Measurements from ENCODE around the gene IKZF1.

IKZF1 gene

GRCh38 chr7:50308532-50309385 is 4.2 kb downstream of the IKZF1 start:
- no peak for DNase-seq (ENCODE audit: low read depth in 2 of 2)

DNA sequence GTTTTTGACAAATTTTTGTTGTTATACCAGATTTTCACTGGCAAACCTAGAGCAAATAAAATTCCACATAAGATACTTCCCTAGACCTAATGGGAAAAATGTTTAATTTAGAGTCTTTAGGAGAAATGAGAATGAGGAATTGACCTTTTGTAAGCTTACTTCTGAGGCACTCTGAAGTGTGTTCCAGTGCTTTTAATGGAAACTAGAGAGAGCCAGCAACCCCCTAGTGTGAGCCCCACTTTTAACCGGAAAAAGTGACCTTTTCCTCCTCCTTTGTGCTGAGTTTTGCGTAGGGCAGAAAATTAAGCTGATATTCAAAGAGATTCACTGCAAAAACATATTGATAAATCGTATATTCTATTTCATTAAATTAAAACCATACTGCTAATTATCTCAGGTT is 5.2 kb downstream of the IKZF1 start:
- DNase-seq (ENCODE audit: low read depth in 2 of 2) = no peak

DNA sequence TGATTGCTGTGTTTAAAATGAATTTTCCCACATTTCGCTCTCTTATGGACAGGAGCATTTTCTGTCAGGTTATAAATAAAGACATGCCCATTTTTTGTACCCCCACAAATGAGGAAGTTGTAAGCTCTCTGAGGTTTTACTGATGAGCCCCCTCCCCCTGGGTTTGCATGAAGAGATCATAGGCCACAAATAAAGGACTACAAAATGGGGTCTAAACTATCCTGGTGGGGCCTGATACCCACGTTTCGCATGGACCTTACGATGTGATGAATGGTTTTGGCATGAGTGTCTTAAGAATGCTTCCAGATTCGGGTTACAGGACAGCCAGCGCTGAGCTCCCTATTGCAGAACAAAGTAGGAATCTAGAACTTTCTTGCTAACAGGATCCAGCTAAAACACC is 5.8 kb downstream of the IKZF1 start:
- no peak for DNase-seq (ENCODE audit: low read depth in 2 of 2)

DNA sequence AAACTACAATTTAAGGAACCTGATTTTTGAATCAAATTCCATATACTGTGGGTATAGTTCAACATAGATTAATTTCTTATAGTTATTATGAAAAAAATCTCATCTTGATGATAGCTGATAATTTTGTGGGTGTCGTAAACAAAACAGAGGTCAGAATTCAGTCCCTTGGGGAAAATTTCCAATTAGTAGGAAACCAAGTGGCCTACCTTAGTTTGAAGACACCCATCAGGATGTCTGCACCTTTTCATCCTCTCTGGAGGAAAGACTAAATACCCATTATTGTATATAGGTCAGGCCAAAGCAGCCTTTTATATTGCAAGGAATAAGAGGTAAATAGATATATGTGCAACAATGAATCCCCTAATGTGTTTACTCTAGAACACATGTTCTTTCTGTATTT is 6.4 kb downstream of the IKZF1 start:
- no peak for DNase-seq (ENCODE audit: low read depth in 2 of 2)

- no peak for DNase-seq (ENCODE audit: low read depth in 2 of 2)
Observed at GRCh38 chr7:50312250-50313162, 8.0 kb downstream of the IKZF1 start.

DNA sequence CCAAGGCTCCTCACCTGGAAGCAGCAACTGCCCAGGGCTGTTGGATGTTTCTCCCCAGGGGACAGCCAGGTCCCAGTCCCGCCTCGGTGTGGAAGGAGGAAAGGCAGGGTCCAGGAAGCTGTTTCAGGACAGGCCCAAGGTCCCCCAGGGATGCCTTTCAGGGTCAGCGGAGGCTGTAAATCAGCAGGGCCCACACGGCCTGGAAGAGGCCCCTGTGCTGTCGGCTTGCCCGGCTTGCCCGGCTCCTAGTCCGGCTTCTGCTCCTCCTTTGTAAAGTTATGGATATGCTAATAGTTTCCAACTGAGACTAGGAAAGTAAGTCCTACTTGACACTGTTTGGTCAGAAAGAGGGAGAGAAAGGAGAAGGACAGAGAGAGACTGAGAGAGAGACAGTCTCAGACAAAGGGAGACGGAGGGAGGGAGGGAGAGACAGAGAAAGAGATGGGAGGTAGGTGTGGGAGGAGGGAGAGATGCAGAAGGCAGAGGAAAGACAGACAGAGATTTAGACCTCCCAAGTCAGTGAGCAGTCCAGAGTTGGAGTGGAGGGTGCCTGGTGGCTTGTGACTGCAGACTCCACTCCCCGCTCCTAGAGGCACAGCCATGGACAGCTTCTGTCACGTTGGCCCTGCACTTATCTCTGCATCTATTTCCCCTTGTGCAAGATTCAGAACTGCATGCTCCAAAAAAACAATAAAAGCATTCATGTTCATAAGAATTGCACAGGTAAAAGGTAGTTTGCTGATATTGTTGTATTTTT is 10.5 kb downstream of the IKZF1 start:
- DNase-seq (ENCODE audit: low read depth in 2 of 2) = no peak

DNA sequence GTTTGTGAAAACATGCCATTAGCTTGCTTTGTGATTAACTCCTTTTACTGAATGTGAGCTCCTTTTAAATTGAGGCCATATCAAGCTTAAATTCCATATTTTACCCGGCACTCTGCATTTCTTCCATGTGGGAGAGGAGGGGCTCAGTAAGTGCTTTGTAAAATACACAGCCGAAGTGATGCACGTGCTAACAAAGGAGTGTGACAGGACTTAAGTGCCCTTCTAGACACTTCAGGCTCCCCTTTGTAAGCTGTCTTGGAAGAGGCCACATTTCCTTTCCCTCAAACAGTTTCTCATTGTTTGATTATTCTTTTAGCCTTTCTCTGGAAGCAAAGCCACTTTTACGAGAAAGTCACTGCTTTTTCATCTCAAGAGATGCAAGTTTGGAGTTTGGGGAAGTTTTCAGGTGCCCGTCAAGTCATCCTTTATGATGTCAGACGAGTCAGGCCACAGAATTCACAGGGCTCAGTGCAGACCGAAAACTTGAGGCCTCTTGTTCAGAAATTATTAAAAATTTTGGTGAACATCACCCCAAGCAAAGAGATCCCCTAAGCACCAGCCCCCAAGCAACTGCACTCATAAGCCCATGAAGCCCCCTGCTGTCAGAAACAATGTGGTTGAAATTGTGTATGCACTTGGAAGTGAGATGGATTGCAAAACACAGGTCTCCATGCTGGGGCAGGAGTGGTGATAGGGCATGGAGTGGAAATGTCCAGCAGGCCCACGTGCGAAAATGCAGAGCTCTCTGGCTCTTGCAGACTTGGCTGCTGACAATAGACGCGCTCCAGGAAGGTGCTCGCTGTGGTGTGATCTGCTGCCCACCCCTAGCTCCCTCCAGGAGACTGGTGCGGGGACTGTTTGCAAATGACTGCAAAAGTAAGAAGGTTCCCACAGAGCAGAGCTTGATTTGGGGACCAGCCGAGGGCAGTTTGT is 11.5 kb downstream of the IKZF1 start:
- no peak for DNase-seq (ENCODE audit: low read depth in 2 of 2)

DNA sequence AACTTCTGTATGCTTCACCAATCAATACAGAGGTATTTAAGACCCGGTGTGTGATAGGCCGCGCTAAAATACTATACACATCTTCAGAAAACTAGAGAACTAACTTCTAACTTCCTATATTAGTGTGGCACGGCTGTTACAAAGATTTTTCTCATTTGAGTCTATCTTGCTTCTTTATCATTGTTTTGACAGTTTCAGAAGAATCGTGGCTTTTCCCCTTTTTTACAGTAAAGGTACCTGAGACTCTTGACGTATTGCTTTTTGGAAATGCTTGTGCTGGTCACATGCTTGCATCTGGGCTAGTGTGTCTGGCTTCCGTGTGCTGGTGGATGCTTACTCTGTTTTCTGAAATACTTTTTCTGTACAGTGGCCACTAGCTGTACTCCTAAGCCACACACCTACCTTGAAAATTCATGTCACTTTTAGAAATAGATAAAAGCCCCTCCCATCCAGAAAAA is 12.7 kb downstream of the IKZF1 start:
- DNase-seq (ENCODE audit: low read depth in 2 of 2) = no peak

- no peak for DNase-seq (ENCODE audit: low read depth in 2 of 2)
Observed at GRCh38 chr7:50317697-50318669, 13.5 kb downstream of the IKZF1 start.

DNA sequence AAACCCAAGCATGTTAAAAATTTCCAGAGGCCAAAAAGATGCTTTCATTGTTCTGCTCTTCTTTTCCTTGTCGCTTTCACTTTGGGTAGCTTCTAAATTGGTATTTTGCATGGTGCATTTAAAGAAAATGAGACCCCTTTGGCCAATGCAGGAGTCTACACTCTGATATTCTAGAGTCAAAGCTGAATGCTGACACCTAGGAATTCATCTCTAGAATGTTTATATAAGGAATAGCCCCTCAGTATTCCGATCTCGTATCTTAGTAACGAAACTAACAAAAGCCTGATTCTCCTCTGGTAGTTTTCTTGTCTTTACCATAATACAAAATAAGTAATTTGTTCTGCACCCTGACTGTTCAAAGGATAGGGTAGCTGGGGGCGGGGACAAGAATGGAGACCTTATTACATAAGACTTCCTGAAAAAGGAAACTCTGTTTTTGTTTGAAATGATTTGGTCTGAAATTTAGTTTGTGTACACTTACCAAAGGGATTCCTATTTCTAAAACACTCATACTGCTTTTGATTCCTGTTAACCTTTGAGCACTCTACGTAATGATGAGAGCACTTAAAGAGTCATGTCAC is 17.1 kb downstream of the IKZF1 start:
- DNase-seq (ENCODE audit: low read depth in 2 of 2) = no peak

DNA sequence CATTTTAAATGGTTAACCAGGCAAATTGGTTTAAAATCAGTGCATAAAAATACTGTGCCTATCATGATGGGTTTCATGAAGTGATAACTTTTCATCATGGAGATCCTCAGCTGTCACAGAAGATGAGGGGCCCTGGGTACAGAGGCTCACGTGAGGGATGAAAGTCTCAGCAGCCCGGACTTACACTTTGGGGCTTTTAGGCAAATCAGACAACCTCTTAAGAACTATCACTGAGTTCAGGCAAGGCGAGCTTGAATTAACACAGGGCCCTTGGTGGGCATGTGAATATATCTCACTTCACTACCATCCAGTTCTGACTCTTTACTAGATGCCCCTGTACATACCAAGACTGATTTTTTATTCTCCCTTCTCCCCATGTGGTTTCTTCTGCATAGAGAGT is 19.6 kb downstream of the IKZF1 start:
- DNase-seq (ENCODE audit: low read depth in 2 of 2) = no peak

- no peak for DNase-seq (ENCODE audit: low read depth in 2 of 2)
Observed at GRCh38 chr7:50327443-50327842, 22.9 kb downstream of the IKZF1 start.

- DNase-seq (ENCODE audit: low read depth in 2 of 2) = no peak
Observed at GRCh38 chr7:50329775-50330174, 25.3 kb downstream of the IKZF1 start.

GRCh38 chr7:50330254-50330653 is 25.7 kb downstream of the IKZF1 start:
- DNase-seq (ENCODE audit: low read depth in 2 of 2) = no peak

DNA sequence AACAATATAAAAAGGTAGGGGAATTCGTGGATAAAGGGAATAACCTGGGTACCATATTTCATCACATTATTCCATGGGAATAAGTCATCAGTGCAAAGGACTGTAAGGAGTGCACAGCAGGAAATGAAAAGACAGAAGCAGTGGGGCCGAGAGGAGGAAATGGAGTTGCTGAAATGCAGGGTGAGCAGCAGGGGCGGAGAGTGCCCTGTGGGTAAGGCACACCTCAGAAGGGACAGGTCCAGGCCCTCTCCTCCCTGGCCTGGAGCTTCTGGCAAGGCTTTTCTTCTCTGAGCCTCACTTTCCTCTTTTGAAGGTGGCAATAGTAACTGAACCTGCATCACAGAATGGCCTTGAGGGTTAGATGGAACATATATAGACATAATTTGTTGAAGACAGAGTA is 26.2 kb downstream of the IKZF1 start:
- no peak for DNase-seq (ENCODE audit: low read depth in 2 of 2)

GRCh38 chr7:50331564-50332208 is 27.2 kb downstream of the IKZF1 start:
- DNase-seq (ENCODE audit: low read depth in 2 of 2) = no peak

DNA sequence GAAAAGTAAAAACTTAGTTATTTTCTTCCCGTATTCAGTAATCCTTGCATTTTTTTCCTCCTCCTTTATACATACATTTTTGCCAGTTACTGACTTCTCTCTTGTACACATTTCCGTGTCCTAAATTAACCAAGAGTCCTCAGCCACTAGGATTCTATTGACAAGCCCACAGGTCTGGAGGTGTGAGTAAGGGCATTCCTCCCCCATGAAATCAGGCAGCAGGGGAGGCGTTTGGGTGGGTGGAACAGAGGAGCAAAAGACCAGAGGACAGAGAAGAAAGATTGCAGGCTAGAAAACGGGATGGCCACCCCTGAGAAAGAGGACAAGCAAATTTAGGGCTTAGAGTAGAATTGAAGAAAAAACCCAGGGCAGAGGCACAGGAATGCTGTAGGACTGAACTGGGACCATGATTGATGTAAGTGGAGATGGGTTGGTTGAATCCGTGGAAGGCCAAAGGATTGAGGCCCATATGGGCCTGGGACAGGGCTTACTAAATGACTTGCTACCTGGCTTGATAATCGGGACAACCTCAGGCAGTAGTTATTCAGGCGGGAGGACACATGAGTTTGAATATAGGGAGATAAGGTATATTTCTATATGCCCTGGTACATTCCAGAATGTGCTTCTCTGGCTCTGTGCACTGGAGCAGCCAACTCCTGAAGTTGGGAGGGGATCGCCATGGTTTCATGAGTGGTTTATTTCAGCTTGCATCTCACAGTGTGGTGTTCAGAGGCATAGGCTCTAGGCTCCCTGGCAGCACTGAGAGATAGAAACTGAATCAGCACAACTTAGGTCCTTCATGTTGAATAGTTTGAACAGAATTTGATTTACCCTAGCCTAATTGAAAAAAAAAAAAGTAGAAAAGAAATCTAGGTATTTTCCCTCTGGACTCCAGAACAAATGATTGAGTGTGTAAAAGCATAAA is 28.0 kb downstream of the IKZF1 start:
- no peak for DNase-seq (ENCODE audit: low read depth in 2 of 2)

DNA sequence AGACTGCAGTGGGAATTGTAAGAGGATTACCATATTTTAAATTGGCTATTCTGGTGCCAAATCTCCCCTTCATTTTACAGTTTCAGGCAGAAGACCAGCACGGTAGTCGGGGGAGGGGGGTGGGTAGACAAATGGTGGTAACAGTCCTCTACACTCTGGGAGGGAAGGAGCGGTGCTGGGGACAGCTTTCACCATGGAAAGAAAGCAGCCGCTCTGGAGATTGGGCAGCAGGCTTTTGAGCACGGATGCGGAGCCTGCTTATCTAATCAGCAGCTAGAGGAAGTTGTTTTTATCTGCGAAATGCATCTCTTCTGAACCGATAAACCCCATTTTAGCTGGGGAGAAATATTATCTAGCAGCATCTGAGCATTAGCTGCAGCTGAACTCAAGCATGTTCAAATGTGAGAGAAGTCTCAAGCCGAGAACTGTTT is 28.7 kb downstream of the IKZF1 start:
- DNase-seq (ENCODE audit: low read depth in 2 of 2) = no peak

All from stimulated activated CD8-positive, alpha-beta memory T cell treated with anti-CD3 and anti-CD28 coated beads, Interleukin-15, amount 100 ng/mL, for 48 hours (primary cell).